ENCODE data around the gene ZNF326.
A peak's percentile ranks its signal among the peaks of the same experiment; 100 is the strongest.
"Not testable (repeated sequence)": the region's sequence is repeated elsewhere in the genome, so short reads cannot be mapped to it uniquely, and the experiment has no call there.

Gene ZNF326

DNA sequence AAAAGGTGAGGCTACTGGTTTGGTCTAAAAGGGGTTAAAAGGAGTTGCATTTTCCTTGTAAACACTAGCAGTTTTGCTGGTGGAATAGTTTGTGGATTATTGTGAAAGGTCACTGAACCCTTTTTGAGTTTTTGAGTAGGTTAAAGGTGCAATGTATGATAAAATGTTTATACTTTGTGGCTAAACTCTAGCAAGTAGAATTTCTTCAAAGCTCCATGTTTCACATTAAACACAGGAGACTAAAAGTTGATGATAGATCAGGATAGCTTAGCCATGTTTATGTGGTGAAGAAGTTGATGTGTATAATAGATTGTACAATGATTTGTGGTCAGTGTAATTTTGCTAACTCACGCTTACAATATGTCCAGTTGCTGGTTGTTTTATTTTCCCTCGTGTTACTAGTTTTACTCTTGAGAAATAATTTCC is 13.1 kb downstream of the ZNF326 start:
- Histone ChIP-seq H3K9me3 (ENCODE audit: control insufficient read depth, insufficient read depth, low read length) (no peaks in the 10 kb centered on the region), H3K4me1 (ENCODE audit: control insufficient read depth, insufficient read depth, low read length) (no peaks in the 10 kb centered on the region), H3K9ac (ENCODE audit: low read depth, low read length) (no peak overlapping the region), H3K27me3 (ENCODE audit: control insufficient read depth, insufficient read depth, low read length) (no peaks in the 10 kb centered on the region), H3K4me3 (ENCODE audit: low read depth, low read length) (no peak overlapping the region), H3K36me3 (ENCODE audit: control insufficient read depth, insufficient read depth, low read length) (no peaks in the 10 kb centered on the region)

DNA sequence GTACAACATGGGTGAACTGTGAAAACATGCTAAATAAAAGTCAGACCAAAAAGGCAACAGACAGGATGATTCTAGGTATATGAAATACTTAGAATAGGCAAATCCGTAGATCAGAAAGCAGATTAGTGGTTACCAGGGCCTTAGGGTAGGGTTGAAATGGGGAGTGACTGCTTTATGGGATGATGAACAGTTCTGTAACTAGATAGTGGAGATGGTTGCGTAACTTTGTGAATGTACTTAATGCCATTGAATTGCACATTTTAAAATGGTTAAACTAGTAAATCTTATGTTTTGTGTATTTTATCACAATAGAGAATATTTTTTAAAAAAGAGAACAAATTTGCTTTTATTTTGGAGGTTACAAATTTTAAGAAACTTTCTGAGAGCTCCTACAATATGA is 17.4 kb downstream of the ZNF326 start:
- Histone ChIP-seq H3K9ac (ENCODE audit: low read depth, low read length) (no peak overlapping the region), H3K4me1 (ENCODE audit: control insufficient read depth, insufficient read depth, low read length) (no peaks in the 10 kb centered on the region), H3K36me3 (ENCODE audit: control insufficient read depth, insufficient read depth, low read length) (peaks cover 8% of the 10 kb centered on the region), H3K4me3 (ENCODE audit: low read depth, low read length) (no peak overlapping the region), H3K9me3 (ENCODE audit: control insufficient read depth, insufficient read depth, low read length) (no peaks in the 10 kb centered on the region), H3K27me3 (ENCODE audit: control insufficient read depth, insufficient read depth, low read length) (no peaks in the 10 kb centered on the region)

- Histone ChIP-seq H3K4me1 (ENCODE audit: control insufficient read depth, insufficient read depth, low read length) (no peaks in the 10 kb centered on the region), H3K4me3 (ENCODE audit: low read depth, low read length) (no peak overlapping the region), H3K36me3 (ENCODE audit: control insufficient read depth, insufficient read depth, low read length) (peaks cover 16% of the 10 kb centered on the region), H3K9ac (ENCODE audit: low read depth, low read length) (no peak overlapping the region), H3K27me3 (ENCODE audit: control insufficient read depth, insufficient read depth, low read length) (no peaks in the 10 kb centered on the region), H3K9me3 (ENCODE audit: control insufficient read depth, insufficient read depth, low read length) (no peaks in the 10 kb centered on the region)
Observed at GRCh38 chr1:90023691-90024090, 28.8 kb downstream of the ZNF326 start.

GRCh38 chr1:90027281-90027680 is 32.4 kb downstream of the ZNF326 start:
- no peaks in the 10 kb centered on the region for H3K9me3 ChIP-seq (ENCODE audit: control insufficient read depth, insufficient read depth, low read length)
- peaks cover 18% of the 10 kb centered on the region for H3K36me3 ChIP-seq (ENCODE audit: control insufficient read depth, insufficient read depth, low read length)
- H3K27me3 ChIP-seq (ENCODE audit: control insufficient read depth, insufficient read depth, low read length): no peaks in the 10 kb centered on the region
- H3K9ac ChIP-seq (ENCODE audit: low read depth, low read length): no peak overlapping the region
- no peaks in the 10 kb centered on the region for H3K4me1 ChIP-seq (ENCODE audit: control insufficient read depth, insufficient read depth, low read length)
- no peak overlapping the region for H3K4me3 ChIP-seq (ENCODE audit: low read depth, low read length)

DNA sequence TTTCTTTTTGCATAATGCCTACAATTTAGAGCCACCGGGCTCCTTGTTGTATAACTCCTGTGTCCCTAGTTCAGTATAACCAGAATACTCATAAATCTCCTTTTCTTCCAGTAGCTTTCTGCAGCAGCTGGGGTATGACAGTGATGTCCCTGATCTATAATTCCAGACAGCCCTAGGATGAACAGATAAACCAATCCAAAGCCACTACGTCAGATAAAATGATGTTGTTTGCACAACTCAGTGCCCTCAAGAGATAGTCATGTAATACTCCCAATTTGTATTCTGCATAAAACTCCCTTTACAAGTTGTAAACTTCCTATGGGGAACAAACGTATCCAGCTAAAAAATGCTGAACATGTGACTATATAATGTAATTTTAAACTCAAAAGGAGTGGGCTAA is 44.7 kb downstream of the ZNF326 start:
- H3K27me3 ChIP-seq (ENCODE audit: control insufficient read depth, insufficient read depth, low read length): no peaks in the 10 kb centered on the region
- no peak overlapping the region for H3K9ac ChIP-seq (ENCODE audit: low read depth, low read length)
- no peaks in the 10 kb centered on the region for H3K4me1 ChIP-seq (ENCODE audit: control insufficient read depth, insufficient read depth, low read length)
- H3K4me3 ChIP-seq (ENCODE audit: low read depth, low read length): no peak overlapping the region
- no peaks in the 10 kb centered on the region for H3K9me3 ChIP-seq (ENCODE audit: control insufficient read depth, insufficient read depth, low read length)
- H3K36me3 ChIP-seq (ENCODE audit: control insufficient read depth, insufficient read depth, low read length): no peaks in the 10 kb centered on the region

GRCh38 chr1:90043586-90043985 is 48.7 kb downstream of the ZNF326 start:
- Histone ChIP-seq H3K36me3 (ENCODE audit: control insufficient read depth, insufficient read depth, low read length) (no peaks in the 10 kb centered on the region), H3K4me3 (ENCODE audit: low read depth, low read length) (no peak overlapping the region), H3K9me3 (ENCODE audit: control insufficient read depth, insufficient read depth, low read length) (no peaks in the 10 kb centered on the region), H3K9ac (ENCODE audit: low read depth, low read length) (no peak overlapping the region), H3K27me3 (ENCODE audit: control insufficient read depth, insufficient read depth, low read length) (no peaks in the 10 kb centered on the region), H3K4me1 (ENCODE audit: control insufficient read depth, insufficient read depth, low read length) (peaks cover 3% of the 10 kb centered on the region)

- peaks cover 3% of the 10 kb centered on the region for H3K4me1 ChIP-seq (ENCODE audit: control insufficient read depth, insufficient read depth, low read length)
- H3K9me3 ChIP-seq (ENCODE audit: control insufficient read depth, insufficient read depth, low read length): no peaks in the 10 kb centered on the region
- no peak overlapping the region for H3K9ac ChIP-seq (ENCODE audit: low read depth, low read length)
- H3K4me3 ChIP-seq (ENCODE audit: low read depth, low read length): no peak overlapping the region
- H3K27me3 ChIP-seq (ENCODE audit: control insufficient read depth, insufficient read depth, low read length): no peaks in the 10 kb centered on the region
- H3K36me3 ChIP-seq (ENCODE audit: control insufficient read depth, insufficient read depth, low read length): no peaks in the 10 kb centered on the region
Observed at GRCh38 chr1:90044346-90044745, 49.4 kb downstream of the ZNF326 start.

GRCh38 chr1:90045853-90046563 is 51.1 kb downstream of the ZNF326 start:
- H3K36me3 ChIP-seq (ENCODE audit: control insufficient read depth, insufficient read depth, low read length): no peaks in the 10 kb centered on the region
- peaks cover 3% of the 10 kb centered on the region for H3K4me1 ChIP-seq (ENCODE audit: control insufficient read depth, insufficient read depth, low read length)
- H3K4me3 ChIP-seq (ENCODE audit: low read depth, low read length): no peak overlapping the region
- no peak overlapping the region for H3K9ac ChIP-seq (ENCODE audit: low read depth, low read length)
- no peaks in the 10 kb centered on the region for H3K27me3 ChIP-seq (ENCODE audit: control insufficient read depth, insufficient read depth, low read length)
- H3K9me3 ChIP-seq (ENCODE audit: control insufficient read depth, insufficient read depth, low read length): no peaks in the 10 kb centered on the region

DNA sequence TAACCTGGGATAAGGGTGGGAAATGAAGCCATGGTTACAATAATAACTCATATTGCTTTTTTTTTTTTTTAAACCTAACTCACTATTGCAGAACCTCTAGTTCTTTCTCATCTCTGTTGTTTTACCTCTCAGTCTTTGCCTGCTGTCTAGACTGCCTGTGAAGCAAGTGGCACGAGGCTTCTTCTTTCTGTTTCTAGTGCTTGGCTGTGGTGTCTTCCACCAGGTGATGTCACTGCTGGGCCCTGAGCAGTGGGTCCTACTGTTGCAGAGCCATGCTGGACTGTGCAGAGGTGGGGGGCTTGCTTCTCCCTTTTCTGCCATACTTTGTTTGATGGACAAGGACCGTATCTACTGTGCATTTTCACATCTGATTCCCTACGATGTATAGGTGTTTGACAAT is 51.7 kb downstream of the ZNF326 start:
- Histone ChIP-seq H3K9me3 (ENCODE audit: control insufficient read depth, insufficient read depth, low read length) (no peaks in the 10 kb centered on the region), H3K9ac (ENCODE audit: low read depth, low read length) (no peak overlapping the region), H3K36me3 (ENCODE audit: control insufficient read depth, insufficient read depth, low read length) (no peaks in the 10 kb centered on the region), H3K27me3 (ENCODE audit: control insufficient read depth, insufficient read depth, low read length) (no peaks in the 10 kb centered on the region), H3K4me3 (ENCODE audit: low read depth, low read length) (no peak overlapping the region), H3K4me1 (ENCODE audit: control insufficient read depth, insufficient read depth, low read length) (peaks cover 3% of the 10 kb centered on the region)

DNA sequence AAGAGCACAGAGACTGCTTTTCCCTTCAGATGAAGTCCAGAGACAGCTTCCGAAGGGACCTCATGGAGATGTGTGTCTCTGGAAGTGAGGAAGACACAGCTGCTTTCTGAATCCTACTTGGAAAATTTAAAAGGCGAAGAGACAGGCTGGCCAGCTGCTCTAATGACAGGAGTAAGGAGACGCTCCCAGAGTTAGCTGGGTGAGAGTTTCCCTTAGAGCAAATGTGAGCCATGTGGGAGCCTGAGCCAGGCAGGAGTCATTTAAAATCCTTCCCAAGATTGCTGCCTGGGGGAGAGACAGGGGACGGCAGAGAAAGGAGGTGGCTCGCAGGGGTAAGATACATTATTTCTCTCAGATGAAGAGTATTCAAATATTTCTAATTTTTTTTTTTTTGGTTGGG is 53.1 kb downstream of the ZNF326 start:
- H3K4me3 ChIP-seq (ENCODE audit: low read depth, low read length): no peak overlapping the region
- no peaks in the 10 kb centered on the region for H3K9me3 ChIP-seq (ENCODE audit: control insufficient read depth, insufficient read depth, low read length)
- no peak overlapping the region for H3K9ac ChIP-seq (ENCODE audit: low read depth, low read length)
- peaks cover 3% of the 10 kb centered on the region for H3K4me1 ChIP-seq (ENCODE audit: control insufficient read depth, insufficient read depth, low read length)
- no peaks in the 10 kb centered on the region for H3K36me3 ChIP-seq (ENCODE audit: control insufficient read depth, insufficient read depth, low read length)
- no peaks in the 10 kb centered on the region for H3K27me3 ChIP-seq (ENCODE audit: control insufficient read depth, insufficient read depth, low read length)

- H3K4me3 ChIP-seq (ENCODE audit: low read depth, low read length): peak overlapping the region; percentile 41
- H3K9me3 ChIP-seq (ENCODE audit: control insufficient read depth, insufficient read depth, low read length); H3K4me1 ChIP-seq (ENCODE audit: control insufficient read depth, insufficient read depth, low read length); H3K36me3 ChIP-seq (ENCODE audit: control insufficient read depth, insufficient read depth, low read length); H3K27me3 ChIP-seq (ENCODE audit: control insufficient read depth, insufficient read depth, low read length): not testable (repeated sequence)
- H3K9ac ChIP-seq (ENCODE audit: low read depth, low read length): peak overlapping the region; percentile 24
Observed at GRCh38 chr1:90062700-90063643, 68.1 kb downstream of the ZNF326 start.

GRCh38 chr1:90064109-90064508 is 69.2 kb downstream of the ZNF326 start:
- H3K9ac ChIP-seq (ENCODE audit: low read depth, low read length); H3K36me3 ChIP-seq (ENCODE audit: control insufficient read depth, insufficient read depth, low read length); H3K9me3 ChIP-seq (ENCODE audit: control insufficient read depth, insufficient read depth, low read length); H3K4me1 ChIP-seq (ENCODE audit: control insufficient read depth, insufficient read depth, low read length); H3K27me3 ChIP-seq (ENCODE audit: control insufficient read depth, insufficient read depth, low read length); H3K4me3 ChIP-seq (ENCODE audit: low read depth, low read length): not testable (repeated sequence)
